ENCODE data around the gene PTGIS. TPM values are rescaled to one million over a fixed set of nuclear protein-coding genes. Genes with fewer than 3 reads are reported as not detected.

Gene PTGIS
- total and polyA plus RNA-seq, 2 experiments from 2014 or later: 109 to 192 TPM

DNA sequence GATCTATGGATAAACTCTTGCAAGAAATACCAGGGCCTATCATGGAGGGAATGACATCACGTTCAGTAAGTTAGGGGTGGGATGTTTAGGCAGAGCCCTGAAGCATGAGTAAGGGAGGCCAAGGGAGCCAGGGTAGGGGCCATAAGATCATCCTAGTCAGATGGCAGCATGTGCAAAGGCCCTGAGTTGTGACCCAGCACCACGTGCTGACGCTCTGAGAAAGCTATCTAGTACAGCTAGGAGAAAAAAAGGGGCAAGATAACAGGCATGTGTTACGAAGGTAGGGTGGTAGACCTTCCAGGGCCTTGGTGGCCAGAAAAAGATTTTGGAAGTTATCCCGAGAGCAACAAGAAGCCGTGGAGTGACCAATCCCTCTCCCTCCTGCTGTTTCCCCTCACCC, 107.8 kb downstream of the PTGIS start:
- Histone ChIP-seq H2AFZ (no peak overlapping the region), H3K9ac (no peak overlapping the region), H3K4me3 (no peak overlapping the region), H3K9me2 (ENCODE audit: insufficient read depth) (no peaks in the 10 kb centered on the region), H3K27me3 (replicated peaks; ENCODE audit: insufficient read depth) (peaks cover 51% of the 10 kb centered on the region), H3K79me2 (ENCODE audit: insufficient read depth) (no peaks in the 10 kb centered on the region), H3K27ac (no peak overlapping the region), H3F3A (ENCODE audit: insufficient read depth) (no peaks in the 10 kb centered on the region), H4K20me1 (ENCODE audit: insufficient read depth) (no peaks in the 10 kb centered on the region), H3K4me1 (ENCODE audit: insufficient read depth) (no peaks in the 10 kb centered on the region), H3K36me3 (ENCODE audit: low read depth) (no peaks in the 10 kb centered on the region), H3K4me2 (ENCODE audit: unreplicated experiment) (no peak overlapping the region), H3K9me3 (ENCODE audit: low read depth) (no peaks in the 10 kb centered on the region)
- in situ Hi-C loops (cut with MboI): no loop called here
- TF ChIP-seq EZH2 (IDR thresholded peaks at IDR 0.05; ENCODE audit: insufficient read depth, poor library complexity, severe bottlenecking): no peak
- no peak for TF ChIP-seq EZH2phosphoT487 (IDR thresholded peaks at IDR 0.05; ENCODE audit: insufficient read depth, low read depth)
- DNase-seq: no peak
- WGBS, 2 experiments (ENCODE audit: low coverage in 1 of 2, low lambda C conversion rate in 2 of 2, missing lambda C conversion rate in 2 of 2): 66 to 74% methylated on average over 6 of the region's 6 CpGs

GRCh38 chr20:49459684-49460083, 108.3 kb downstream of the PTGIS start:
- H3K36me3 ChIP-seq (ENCODE audit: low read depth): no peaks in the 10 kb centered on the region
- H3K27ac ChIP-seq: no peak overlapping the region
- no peak overlapping the region for H2AFZ ChIP-seq
- 55 to 59% methylated on average over 6 of the region's 6 CpGs for WGBS, 2 experiments (ENCODE audit: low coverage in 1 of 2, low lambda C conversion rate in 2 of 2, missing lambda C conversion rate in 2 of 2)
- no peaks in the 10 kb centered on the region for H4K20me1 ChIP-seq (ENCODE audit: insufficient read depth)
- H3K9me2 ChIP-seq (ENCODE audit: insufficient read depth): no peaks in the 10 kb centered on the region
- no peaks in the 10 kb centered on the region for H3F3A ChIP-seq (ENCODE audit: insufficient read depth)
- in situ Hi-C loops (cut with MboI): no loop called here
- H3K27me3 ChIP-seq (replicated peaks; ENCODE audit: insufficient read depth): peaks cover 51% of the 10 kb centered on the region
- no peak overlapping the region for H3K4me3 ChIP-seq
- no peaks in the 10 kb centered on the region for H3K9me3 ChIP-seq (ENCODE audit: low read depth)
- no peak overlapping the region for H3K4me2 ChIP-seq (ENCODE audit: unreplicated experiment)
- no peak overlapping the region for H3K9ac ChIP-seq
- no peaks in the 10 kb centered on the region for H3K4me1 ChIP-seq (ENCODE audit: insufficient read depth)
- H3K79me2 ChIP-seq (ENCODE audit: insufficient read depth): no peaks in the 10 kb centered on the region
- no peak for DNase-seq
- no peak for TF ChIP-seq EZH2 (IDR thresholded peaks at IDR 0.05; ENCODE audit: insufficient read depth, poor library complexity, severe bottlenecking)
- TF ChIP-seq EZH2phosphoT487 (IDR thresholded peaks at IDR 0.05; ENCODE audit: insufficient read depth, low read depth): no peak

- WGBS, 2 experiments (ENCODE audit: low coverage in 1 of 2, low lambda C conversion rate in 2 of 2, missing lambda C conversion rate in 2 of 2): 32 to 35% methylated on average over 1 of the region's 1 CpG
- no peak overlapping the region for H3K9ac ChIP-seq
- no peak overlapping the region for H2AFZ ChIP-seq
- peaks cover 44% of the 10 kb centered on the region for H3K27me3 ChIP-seq (replicated peaks; ENCODE audit: insufficient read depth)
- in situ Hi-C loops (cut with MboI): no loop called here
- no peaks in the 10 kb centered on the region for H3F3A ChIP-seq (ENCODE audit: insufficient read depth)
- H3K4me3 ChIP-seq: no peak overlapping the region
- H3K27ac ChIP-seq: no peak overlapping the region
- TF ChIP-seq EZH2phosphoT487 (IDR thresholded peaks at IDR 0.05; ENCODE audit: insufficient read depth, low read depth) (no peak), EZH2 (IDR thresholded peaks at IDR 0.05; ENCODE audit: insufficient read depth, poor library complexity, severe bottlenecking) (no peak)
- no peaks in the 10 kb centered on the region for H3K79me2 ChIP-seq (ENCODE audit: insufficient read depth)
- H3K36me3 ChIP-seq (ENCODE audit: low read depth): no peaks in the 10 kb centered on the region
- H3K4me1 ChIP-seq (ENCODE audit: insufficient read depth): no peaks in the 10 kb centered on the region
- no peaks in the 10 kb centered on the region for H3K9me3 ChIP-seq (ENCODE audit: low read depth)
- H3K9me2 ChIP-seq (ENCODE audit: insufficient read depth): no peaks in the 10 kb centered on the region
- H3K4me2 ChIP-seq (ENCODE audit: unreplicated experiment): no peak overlapping the region
- DNase-seq: no peak
- H4K20me1 ChIP-seq (ENCODE audit: insufficient read depth): no peaks in the 10 kb centered on the region
Measured at GRCh38 chr20:49457444-49457843, 110.5 kb downstream of the PTGIS start.

GRCh38 chr20:49456646-49457045, 111.3 kb downstream of the PTGIS start:
- Histone ChIP-seq H3K79me2 (ENCODE audit: insufficient read depth) (no peaks in the 10 kb centered on the region), H3K9ac (no peak overlapping the region), H2AFZ (no peak overlapping the region), H3K27me3 (replicated peaks; ENCODE audit: insufficient read depth) (peaks cover 42% of the 10 kb centered on the region), H3K4me2 (ENCODE audit: unreplicated experiment) (no peak overlapping the region), H4K20me1 (ENCODE audit: insufficient read depth) (no peaks in the 10 kb centered on the region), H3K4me3 (no peak overlapping the region), H3K27ac (no peak overlapping the region), H3K9me3 (ENCODE audit: low read depth) (no peaks in the 10 kb centered on the region), H3F3A (ENCODE audit: insufficient read depth) (no peaks in the 10 kb centered on the region), H3K36me3 (ENCODE audit: low read depth) (no peaks in the 10 kb centered on the region), H3K9me2 (ENCODE audit: insufficient read depth) (no peaks in the 10 kb centered on the region), H3K4me1 (ENCODE audit: insufficient read depth) (peaks cover 5% of the 10 kb centered on the region; the same call in 1 of the 2 replicates)
- in situ Hi-C loops (cut with MboI): no loop called here
- no peak for TF ChIP-seq EZH2phosphoT487 (IDR thresholded peaks at IDR 0.05; ENCODE audit: insufficient read depth, low read depth)
- no peak for TF ChIP-seq EZH2 (IDR thresholded peaks at IDR 0.05; ENCODE audit: insufficient read depth, poor library complexity, severe bottlenecking)
- no peak for DNase-seq
- 70 to 72% methylated on average over 6 of the region's 6 CpGs for WGBS, 2 experiments (ENCODE audit: low coverage in 1 of 2, low lambda C conversion rate in 2 of 2, missing lambda C conversion rate in 2 of 2)

DNA sequence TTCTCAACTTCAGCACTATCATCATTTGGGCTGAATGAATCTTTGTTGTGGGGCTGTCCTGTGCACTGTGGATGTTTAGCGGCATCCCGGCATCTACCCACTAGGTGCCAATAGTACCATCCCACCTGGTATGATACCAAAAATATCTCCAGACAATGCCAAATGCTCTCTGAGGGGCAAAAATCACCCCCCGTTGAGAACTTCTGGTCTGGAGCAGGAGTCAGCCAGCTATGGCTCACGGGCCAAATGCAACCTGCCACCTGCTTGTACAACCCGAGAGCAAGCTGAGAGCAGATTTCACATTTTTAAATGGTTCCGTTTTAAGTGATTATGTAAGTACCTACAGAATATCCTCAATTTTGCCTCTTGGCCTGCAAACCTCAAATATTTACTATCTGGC, 112.2 kb downstream of the PTGIS start:
- WGBS, 2 experiments (ENCODE audit: low coverage in 1 of 2, low lambda C conversion rate in 2 of 2, missing lambda C conversion rate in 2 of 2): 77 to 79% methylated on average over 6 of the region's 6 CpGs
- Histone ChIP-seq H3K4me1 (ENCODE audit: insufficient read depth) (peaks cover 5% of the 10 kb centered on the region; the same call in 1 of the 2 replicates), H3K9me3 (ENCODE audit: low read depth) (no peaks in the 10 kb centered on the region), H3K27ac (no peak overlapping the region), H3F3A (ENCODE audit: insufficient read depth) (no peaks in the 10 kb centered on the region), H3K9me2 (ENCODE audit: insufficient read depth) (no peaks in the 10 kb centered on the region), H3K36me3 (ENCODE audit: low read depth) (no peaks in the 10 kb centered on the region), H4K20me1 (ENCODE audit: insufficient read depth) (no peaks in the 10 kb centered on the region), H3K4me3 (no peak overlapping the region), H3K79me2 (ENCODE audit: insufficient read depth) (no peaks in the 10 kb centered on the region), H3K9ac (no peak overlapping the region), H3K4me2 (ENCODE audit: unreplicated experiment) (no peak overlapping the region), H3K27me3 (replicated peaks; ENCODE audit: insufficient read depth) (peaks cover 37% of the 10 kb centered on the region), H2AFZ (no peak overlapping the region)
- no peak for DNase-seq
- no peak for TF ChIP-seq EZH2phosphoT487 (IDR thresholded peaks at IDR 0.05; ENCODE audit: insufficient read depth, low read depth)
- no peak for TF ChIP-seq EZH2 (IDR thresholded peaks at IDR 0.05; ENCODE audit: insufficient read depth, poor library complexity, severe bottlenecking)
- in situ Hi-C loops (cut with MboI): no loop called here

Other genes starting within 250 kb of the PTGIS start
- 0.11 TPM in 1 of 2 replicates, not detected in the other for gene KCNB1, start 85.5 kb downstream of the PTGIS start, total RNA-seq (2014; rRNA removed; shearing (Covaris generic))
- 0.13 TPM in 1 of 2 replicates, not detected in the other for gene KCNB1, start 85.5 kb downstream of the PTGIS start, polyA plus RNA-seq (2016; fragmentation: Nextera tagmentation; extraction: Ambion mirVana)
- gene B4GALT5, start 145.7 kb upstream of the PTGIS start, total RNA-seq (2014; rRNA removed; shearing (Covaris generic)): 15.9 and 16.9 TPM in 2 replicates
- gene B4GALT5, start 145.7 kb upstream of the PTGIS start, polyA plus RNA-seq (2016; fragmentation: Nextera tagmentation; extraction: Ambion mirVana): 4.2 and 4.5 TPM in 2 replicates
- 5.0 and 6.3 TPM in 2 replicates for gene SLC9A8, start 244.7 kb upstream of the PTGIS start, total RNA-seq (2014; rRNA removed; shearing (Covaris generic))
- 3.2 and 4.2 TPM in 2 replicates for gene SLC9A8, start 244.7 kb upstream of the PTGIS start, polyA plus RNA-seq (2016; fragmentation: Nextera tagmentation; extraction: Ambion mirVana)